Nephron progenitor cell (in vitro differentiated cells): Measurements from ENCODE around the gene URGCP.

Experiments
- DNase-seq: peaks from one replicate; pipeline ENCODE4 v3.0.0; 2021
- H3K27ac Mint-ChIP-seq: 2 replicates; pipeline ENCODE4 v1.8.0; 2021; ENCODE audit warnings: mild to moderate bottlenecking, moderate library complexity, mixed read lengths
- H3K27me3 Mint-ChIP-seq: 2 replicates; pipeline ENCODE4 v1.8.0; 2021; ENCODE audit warnings: mild to moderate bottlenecking, low read depth, mixed read lengths; ENCODE audit not compliant: poor library complexity
- H3K36me3 Mint-ChIP-seq: 2 replicates; pipeline ENCODE4 v1.8.0; 2021; ENCODE audit warnings: low read depth, mixed read lengths
- H3K4me1 Mint-ChIP-seq: 2 replicates; pipeline ENCODE4 v1.8.0; 2021; ENCODE audit warnings: mixed read lengths
- H3K4me3 Mint-ChIP-seq: 2 replicates; pipeline ENCODE4 v1.8.0; 2021; ENCODE audit warnings: mild to moderate bottlenecking, moderate library complexity, mixed read lengths
- H3K9me3 Mint-ChIP-seq: 2 replicates; pipeline ENCODE4 v1.8.0; 2021; ENCODE audit warnings: mild to moderate bottlenecking, moderate library complexity, mixed read lengths
- CTCF ChIP-seq: fragments of 200-600 bp; sonication (generic); IDR thresholded peaks from 2 replicates; pipeline ENCODE4 v1.5.0; 2021; ENCODE audit warnings: antibody characterized with exemption

The URGCP gene

DNA sequence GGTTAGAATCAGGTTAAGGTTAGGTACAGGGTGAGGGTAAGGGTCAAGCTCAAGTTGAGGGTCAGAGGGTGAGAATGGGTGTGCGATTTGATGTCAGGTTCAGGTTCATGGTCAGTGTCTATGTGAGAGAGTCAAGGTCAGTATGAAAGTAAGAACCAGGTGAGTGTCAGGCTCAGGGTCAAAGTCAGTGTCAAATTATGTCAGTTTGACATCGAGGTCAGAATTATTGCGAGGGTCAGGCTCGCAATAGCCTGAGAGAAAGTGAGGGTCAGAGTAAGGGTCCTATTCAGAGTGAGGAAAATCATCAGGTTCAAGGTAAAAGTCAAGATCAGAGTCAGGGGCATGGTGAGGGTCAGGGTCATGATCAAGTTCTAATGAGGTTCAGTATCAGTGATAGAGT lies 50.1 kb downstream of the URGCP start:
- no peak for TF ChIP-seq CTCF
- H3K9me3 Mint-ChIP-seq = no peaks in the 10 kb centered on the region

GRCh38 chr7:43855176-43855575 lies 51.2 kb downstream of the URGCP start:
- DNase-seq = no peak
- Mint-ChIP-seq H3K36me3 (no peaks in the 10 kb centered on the region), H3K4me3 (no peak overlapping the region), H3K27me3 (peaks cover 6% of the 10 kb centered on the region), H3K27ac (no peak overlapping the region), H3K4me1 (no peaks in the 10 kb centered on the region), H3K9me3 (no peaks in the 10 kb centered on the region)
- no peak for TF ChIP-seq CTCF

More for the DNA sequence above, 50.1 kb downstream of the URGCP start:
- Mint-ChIP-seq H3K36me3 (no peaks in the 10 kb centered on the region), H3K4me1 (no peaks in the 10 kb centered on the region), H3K4me3 (no peak overlapping the region), H3K27ac (no peak overlapping the region), H3K27me3 (peaks cover 6% of the 10 kb centered on the region)
- DNase-seq = no peak

DNA sequence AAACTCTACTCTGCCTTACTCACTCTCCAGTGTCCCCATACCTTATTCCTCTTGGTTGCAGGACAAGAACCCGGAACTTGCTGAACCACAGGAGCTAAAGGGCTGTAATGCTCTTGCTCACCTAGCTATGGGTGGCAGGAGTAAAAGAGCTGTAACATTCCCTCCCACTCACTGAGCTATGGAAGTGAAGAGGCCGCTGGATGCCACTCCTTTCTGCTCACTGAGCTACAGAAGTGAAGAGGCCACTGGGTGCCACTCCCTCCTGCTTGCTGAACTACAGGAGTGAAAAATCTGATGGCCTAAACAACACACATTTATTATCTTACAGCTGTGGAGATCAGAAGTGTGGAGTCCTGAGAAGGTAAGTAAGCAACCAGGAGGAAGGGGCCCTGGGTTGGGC lies 54.6 kb downstream of the URGCP start:
- no peaks in the 10 kb centered on the region for H3K9me3 Mint-ChIP-seq
- no peak for TF ChIP-seq CTCF
- H3K36me3 Mint-ChIP-seq = no peaks in the 10 kb centered on the region
- no peaks in the 10 kb centered on the region for H3K4me1 Mint-ChIP-seq
- no peak for DNase-seq
- no peak overlapping the region for H3K4me3 Mint-ChIP-seq
- peaks cover 10% of the 10 kb centered on the region for H3K27me3 Mint-ChIP-seq
- no peak overlapping the region for H3K27ac Mint-ChIP-seq

GRCh38 chr7:43850348-43851116 lies 55.9 kb downstream of the URGCP start:
- no peak for TF ChIP-seq CTCF
- H3K4me3 Mint-ChIP-seq = no peak overlapping the region
- no peaks in the 10 kb centered on the region for H3K36me3 Mint-ChIP-seq
- H3K27ac Mint-ChIP-seq = no peak overlapping the region
- H3K9me3 Mint-ChIP-seq = no peaks in the 10 kb centered on the region
- peaks cover 10% of the 10 kb centered on the region for H3K27me3 Mint-ChIP-seq
- H3K4me1 Mint-ChIP-seq = no peaks in the 10 kb centered on the region
- DNase-seq = no peak

- Mint-ChIP-seq H3K27ac (no peak overlapping the region), H3K4me1 (no peaks in the 10 kb centered on the region), H3K36me3 (no peaks in the 10 kb centered on the region), H3K4me3 (no peak overlapping the region), H3K9me3 (no peaks in the 10 kb centered on the region), H3K27me3 (peaks cover 7% of the 10 kb centered on the region)
- no peak for TF ChIP-seq CTCF
- no peak for DNase-seq
These were observed 57.3 kb downstream of the URGCP start for GRCh38 chr7:43849047-43849446.

DNA sequence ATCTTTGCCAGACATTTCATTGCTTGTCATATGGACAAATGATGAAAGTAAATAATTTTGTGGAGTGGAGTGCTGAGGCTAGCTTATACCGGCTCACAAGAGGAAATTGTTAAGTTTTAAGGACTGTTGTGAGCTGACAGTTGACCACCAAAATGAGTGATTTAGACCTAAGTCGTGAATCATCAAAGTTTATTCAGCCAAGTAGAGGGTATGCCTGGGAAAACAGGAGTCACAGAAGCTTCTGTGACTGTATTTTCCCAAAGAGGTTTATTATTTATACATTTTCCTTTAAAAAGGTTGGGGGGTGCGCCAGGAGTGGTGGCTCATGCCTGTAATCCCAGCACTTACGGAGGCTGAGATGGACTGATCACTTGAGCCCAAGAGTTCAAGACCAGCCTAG lies 58.9 kb downstream of the URGCP start:
- Mint-ChIP-seq H3K27me3 (peaks cover 15% of the 10 kb centered on the region), H3K4me3 (no peak overlapping the region), H3K9me3 (no peaks in the 10 kb centered on the region), H3K27ac (no peak overlapping the region), H3K36me3 (no peaks in the 10 kb centered on the region), H3K4me1 (no peaks in the 10 kb centered on the region)
- no peak for DNase-seq
- TF ChIP-seq CTCF = no peak
